Measurements from ENCODE around the gene SMIM43. TPM values are rescaled to one million over a fixed set of nuclear protein-coding genes. Genes with fewer than 3 reads are reported as not detected.

Gene SMIM43
- polyA plus RNA-seq, 1 of the 3 experiments (the other 2 are of a cell fraction), result 37.2 TPM

DNA sequence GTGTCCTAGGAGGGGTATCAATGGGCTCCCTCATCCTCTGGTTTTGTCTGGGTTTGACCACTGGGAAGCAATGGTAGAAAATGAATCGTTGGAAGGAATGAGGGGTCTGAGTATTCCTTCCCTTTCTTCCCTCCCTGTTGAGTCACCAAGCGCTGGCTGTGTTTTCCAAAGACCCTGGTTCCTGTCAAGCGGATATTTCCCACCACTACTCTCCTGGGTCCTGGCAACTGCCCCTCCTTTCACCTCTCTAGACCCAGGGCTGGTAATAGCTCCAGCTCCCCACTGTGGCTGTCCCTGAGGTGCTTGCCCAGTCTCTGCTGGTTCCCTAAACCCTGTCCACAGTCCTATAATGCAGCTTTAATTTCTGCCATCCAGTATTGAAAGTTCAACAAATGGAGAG, 22.2 kb downstream of the SMIM43 start (continued):
- TF ChIP-seq FOXJ3 (CRISPR knock-in tag; IDR thresholded peaks at IDR 0.05) (no peak), RXRA (IDR thresholded peaks at IDR 0.05; ENCODE audit: borderline replicate concordance, low read depth) (no peak), CHD2 (IDR thresholded peaks at IDR 0.05; ENCODE audit: low read length, partially characterized antibody) (no peak), JUND (IDR thresholded peaks at IDR 0.05) (no peak), NRF1 (IDR thresholded peaks at IDR 0.05; ENCODE audit: low read depth, low read length) (no peak)
- TF ChIP-seq, protein P1, sequence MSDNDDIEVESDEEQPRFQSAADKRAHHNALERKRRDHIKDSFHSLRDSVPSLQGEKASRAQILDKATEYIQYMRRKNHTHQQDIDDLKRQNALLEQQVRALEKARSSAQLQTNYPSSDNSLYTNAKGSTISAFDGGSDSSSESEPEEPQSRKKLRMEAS (IDR thresholded peaks at IDR 0.05; ENCODE audit: low read depth), result no peak

DNA sequence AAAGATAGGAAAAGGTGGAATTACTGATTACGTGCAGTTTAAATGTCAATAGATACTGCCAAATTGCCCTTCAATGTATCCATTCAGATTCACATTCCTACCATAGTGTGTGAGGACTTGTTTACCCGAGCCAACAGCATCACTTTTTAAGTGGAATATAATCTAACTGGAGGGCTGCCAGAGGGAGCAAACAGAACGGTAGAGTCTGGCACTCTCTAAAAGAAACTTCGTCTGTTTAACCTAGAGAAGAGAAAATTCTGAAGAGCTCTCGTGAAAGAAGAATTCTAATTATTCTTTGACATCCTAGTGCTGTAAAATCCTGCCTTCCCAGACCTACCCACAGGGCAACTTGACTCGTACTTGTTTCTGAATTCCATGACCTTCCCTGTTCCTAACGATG, 23.2 kb downstream of the SMIM43 start:
- Histone ChIP-seq H3K9me2 (no peaks in the 10 kb centered on the region), H3K4me1 (ENCODE audit: control insufficient read depth in 1 of 2, insufficient read depth in 2 of 2, low read depth in 1 of 2, low read length in 1 of 2) (peaks cover 0 to 2% of the 10 kb centered on the region in 2 experiments; a peak in 2 of 4 replicates), H3K9me3 (no peaks in the 10 kb centered on the region), H4K20me1 (ENCODE audit: insufficient read depth) (no peaks in the 10 kb centered on the region), H3K9ac (no peak overlapping the region), H3K27ac (ENCODE audit: low read depth in 2 of 2, low read length in 1 of 2) (no peak overlapping the region), H3F3A (replicated peaks; ENCODE audit: insufficient read depth) (no peaks in the 10 kb centered on the region), H2AFZ (ENCODE audit: low read depth) (peak overlapping the region; percentile 86), H3K79me2 (ENCODE audit: insufficient read depth) (no peaks in the 10 kb centered on the region), H3K27me3 (ENCODE audit: insufficient read depth) (no peaks in the 10 kb centered on the region), H3K36me3 (replicated peaks in 1 of 2; ENCODE audit: control insufficient read depth in 1 of 2, insufficient read depth in 2 of 2, low read length in 1 of 2) (no peaks in the 10 kb centered on the region), H3K4me2 (no peak overlapping the region), H3K4me3 (ENCODE audit: low read depth in 2 of 2, low read length in 1 of 2) (no peak overlapping the region)
- POLR2A ChIA-PET, result no interaction called here
- CTCF ChIA-PET, result interaction anchor here (1.2 kb wide), 1 partner anchor 371 kb away, joined by 4 read pairs; no protein-coding TSS in a partner anchor
- 35% methylated on average over 7 of the region's 7 CpGs for WGBS (ENCODE audit: low lambda C conversion rate)
- TF ChIP-seq FOSL2 (IDR thresholded peaks at IDR 0.05; ENCODE audit: borderline replicate concordance, low read depth), result no peak
- TF ChIP-seq GABPA (IDR thresholded peaks at IDR 0.05; ENCODE audit: low read depth), result no peak
- TF ChIP-seq RFX5 (IDR thresholded peaks at IDR 0.05; ENCODE audit: low read length), result no peak
- TF ChIP-seq, protein P2, sequence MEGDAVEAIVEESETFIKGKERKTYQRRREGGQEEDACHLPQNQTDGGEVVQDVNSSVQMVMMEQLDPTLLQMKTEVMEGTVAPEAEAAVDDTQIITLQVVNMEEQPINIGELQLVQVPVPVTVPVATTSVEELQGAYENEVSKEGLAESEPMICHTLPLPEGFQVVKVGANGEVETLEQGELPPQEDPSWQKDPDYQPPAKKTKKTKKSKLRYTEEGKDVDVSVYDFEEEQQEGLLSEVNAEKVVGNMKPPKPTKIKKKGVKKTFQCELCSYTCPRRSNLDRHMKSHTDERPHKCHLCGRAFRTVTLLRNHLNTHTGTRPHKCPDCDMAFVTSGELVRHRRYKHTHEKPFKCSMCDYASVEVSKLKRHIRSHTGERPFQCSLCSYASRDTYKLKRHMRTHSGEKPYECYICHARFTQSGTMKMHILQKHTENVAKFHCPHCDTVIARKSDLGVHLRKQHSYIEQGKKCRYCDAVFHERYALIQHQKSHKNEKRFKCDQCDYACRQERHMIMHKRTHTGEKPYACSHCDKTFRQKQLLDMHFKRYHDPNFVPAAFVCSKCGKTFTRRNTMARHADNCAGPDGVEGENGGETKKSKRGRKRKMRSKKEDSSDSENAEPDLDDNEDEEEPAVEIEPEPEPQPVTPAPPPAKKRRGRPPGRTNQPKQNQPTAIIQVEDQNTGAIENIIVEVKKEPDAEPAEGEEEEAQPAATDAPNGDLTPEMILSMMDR (IDR thresholded peaks at IDR 0.05), result no peak
- no peak for TF ChIP-seq YY1 (IDR thresholded peaks at IDR 0.05; ENCODE audit: low read depth)
- TF ChIP-seq RCOR1 (IDR thresholded peaks at IDR 0.05; ENCODE audit: low read length), result no peak
- TF ChIP-seq, protein P3, sequence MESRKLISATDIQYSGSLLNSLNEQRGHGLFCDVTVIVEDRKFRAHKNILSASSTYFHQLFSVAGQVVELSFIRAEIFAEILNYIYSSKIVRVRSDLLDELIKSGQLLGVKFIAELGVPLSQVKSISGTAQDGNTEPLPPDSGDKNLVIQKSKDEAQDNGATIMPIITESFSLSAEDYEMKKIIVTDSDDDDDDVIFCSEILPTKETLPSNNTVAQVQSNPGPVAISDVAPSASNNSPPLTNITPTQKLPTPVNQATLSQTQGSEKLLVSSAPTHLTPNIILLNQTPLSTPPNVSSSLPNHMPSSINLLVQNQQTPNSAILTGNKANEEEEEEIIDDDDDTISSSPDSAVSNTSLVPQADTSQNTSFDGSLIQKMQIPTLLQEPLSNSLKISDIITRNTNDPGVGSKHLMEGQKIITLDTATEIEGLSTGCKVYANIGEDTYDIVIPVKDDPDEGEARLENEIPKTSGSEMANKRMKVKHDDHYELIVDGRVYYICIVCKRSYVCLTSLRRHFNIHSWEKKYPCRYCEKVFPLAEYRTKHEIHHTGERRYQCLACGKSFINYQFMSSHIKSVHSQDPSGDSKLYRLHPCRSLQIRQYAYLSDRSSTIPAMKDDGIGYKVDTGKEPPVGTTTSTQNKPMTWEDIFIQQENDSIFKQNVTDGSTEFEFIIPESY (IDR thresholded peaks at IDR 0.05; ENCODE audit: borderline replicate concordance, low read depth), result no peak
- no peak for TF ChIP-seq SIN3A (IDR thresholded peaks at IDR 0.05; ENCODE audit: borderline replicate concordance, low read depth, low read length)
- no peak for TF ChIP-seq TAF1 (IDR thresholded peaks at IDR 0.05; ENCODE audit: borderline replicate concordance, low read depth, low read length)
- TF ChIP-seq MXI1 (IDR thresholded peaks at IDR 0.05; ENCODE audit: low read depth, low read length), result no peak
- no peak for TF ChIP-seq MEF2A (IDR thresholded peaks at IDR 0.05; ENCODE audit: borderline replicate concordance, low read depth)
- no peak for TF ChIP-seq FOXM1 (IDR thresholded peaks at IDR 0.05; ENCODE audit: low read depth)
- TF ChIP-seq, protein P1 (IDR thresholded peaks at IDR 0.05; ENCODE audit: low read depth), result no peak
- TF ChIP-seq RAD21 (IDR thresholded peaks at IDR 0.05; ENCODE audit: low read length), result no peak
- no peak for TF ChIP-seq SMC3 (IDR thresholded peaks at IDR 0.05; ENCODE audit: low read depth, low read length)
- no peak for TF ChIP-seq ELF1 (IDR thresholded peaks at IDR 0.05)
- no peak for DNase-seq

Measured in SK-N-SH (cell line).